Hepatocyte (in vitro differentiated cells): Measurements from ENCODE around the gene ADAMTSL1.

ENCODE experiments used
- CTCF ChIP-seq: fragments of 200-600 bp; sonication (generic); IDR thresholded peaks from 2 replicates; pipeline ENCODE4 v1.5.1; 2016; ENCODE audit warnings: antibody characterized with exemption, mild to moderate bottlenecking; ENCODE audit not compliant: poor library complexity
- EZH2phosphoT487 ChIP-seq: fragments of 200-600 bp; sonication (generic); IDR thresholded peaks from one replicate; pipeline ENCODE4 v1.6.1; 2018; ENCODE audit warnings: antibody characterized with exemption, mild to moderate bottlenecking, low read depth, moderate library complexity; ENCODE audit not compliant: unreplicated experiment, severe bottlenecking

GRCh38 chr9:18487611-18488010 is 13.7 kb downstream of the ADAMTSL1 start:
- TF ChIP-seq CTCF (no peak), EZH2phosphoT487 (no peak)
